Osteoblast (primary cell): ENCODE results near the gene TMEM129. TPM values are rescaled to one million over a fixed set of nuclear protein-coding genes. Genes with fewer than 3 reads are reported as not detected.

ENCODE experiments used
- DNase-seq: peaks from one replicate; pipeline ENCODE4 v3.0.0; 2011; ENCODE audit warnings: low spot score, mixed read lengths; ENCODE audit not compliant: insufficient read length; ENCODE audit errors: missing footprints
- H2AFZ ChIP-seq: 2 replicates; pipeline ENCODE4 v1.6.0; 2011; ENCODE audit warnings: mild to moderate bottlenecking, low read length
- H3K27ac ChIP-seq: 2 replicates; pipeline ENCODE4 v1.5.1; 2011; ENCODE audit warnings: mild to moderate bottlenecking, low read depth, low read length, moderate library complexity
- H3K27me3 ChIP-seq: 2 replicates; pipeline ENCODE4 v1.6.0; 2012; ENCODE audit warnings: mild to moderate bottlenecking, control low read depth, inconsistent platforms, low read length, moderate library complexity; ENCODE audit not compliant: insufficient read depth
- H3K36me3 ChIP-seq: 2 replicates; pipeline ENCODE4 v1.5.1; 2011; ENCODE audit warnings: mild to moderate bottlenecking, low read length, control low read depth, moderate library complexity; ENCODE audit not compliant: insufficient read depth
- H3K4me1 ChIP-seq: 2 replicates; pipeline ENCODE4 v1.5.1; 2011; ENCODE audit warnings: mild to moderate bottlenecking, low read length, control low read depth, moderate library complexity; ENCODE audit not compliant: insufficient read depth
- H3K4me2 ChIP-seq: 2 replicates; pipeline ENCODE4 v1.6.0; 2011; ENCODE audit warnings: mild to moderate bottlenecking, low read length; ENCODE audit not compliant: insufficient read depth
- H3K4me3 ChIP-seq: fragments of 200-600 bp; sonication (generic); 3 replicates; pipeline ENCODE4 v1.5.1; 2012; ENCODE audit warnings: mild to moderate bottlenecking, low read length, inconsistent platforms; ENCODE audit not compliant: insufficient read depth
- H3K79me2 ChIP-seq: 2 replicates; pipeline ENCODE4 v1.6.0; 2012; ENCODE audit warnings: mild to moderate bottlenecking, low read length, control low read depth, inconsistent platforms; ENCODE audit not compliant: insufficient read depth
- H3K9me3 ChIP-seq: 2 replicates; pipeline ENCODE4 v1.5.1; 2011; ENCODE audit warnings: low read depth, low read length, control low read depth
- H4K20me1 ChIP-seq: 2 replicates; pipeline ENCODE4 v1.6.0; 2012; ENCODE audit warnings: mild to moderate bottlenecking, low read length, control low read depth; ENCODE audit not compliant: insufficient read depth
- CTCF ChIP-seq: IDR thresholded peaks from 2 replicates; pipeline ENCODE4 v1.5.1; 2011; ENCODE audit warnings: mild to moderate bottlenecking, low read depth, low read length, moderate library complexity; ENCODE audit errors: extremely low read depth
- total RNA-seq: library from RNA; depleted of rRNA; stranded (reverse); fragments of >200 nt; gene quantifications from 2 replicates; pipeline ENCODE4 v1.2.3, GENCODE V29; 2012

Gene TMEM129
- total RNA-seq, 1 donor: 38.0 TPM

- no peak overlapping the region for H3K4me3 ChIP-seq
- H3K79me2 ChIP-seq: peaks cover 84% of the 10 kb centered on the region
Measured at GRCh38 chr4:1723131-1723801, 2.1 kb upstream of the TMEM129 start.

GRCh38 chr4:1722551-1723118 lies 1.5 kb upstream of the TMEM129 start:
- Histone ChIP-seq H3K4me2 (peak overlapping the region; percentile 85), H3K4me3 (peak overlapping the region; percentile 84), H3K4me1 (peaks cover 36% of the 10 kb centered on the region)

More at GRCh38 chr4:1723131-1723801, 2.1 kb upstream of the TMEM129 start:
- peak overlapping the region; percentile 74 for H2AFZ ChIP-seq
- H4K20me1 ChIP-seq: peaks cover 22% of the 10 kb centered on the region
- no peaks in the 10 kb centered on the region for H3K9me3 ChIP-seq
- peaks cover 24% of the 10 kb centered on the region for H3K36me3 ChIP-seq
- peak overlapping the region; percentile 53 for H3K27ac ChIP-seq
- peak overlapping the region; percentile 85 for H3K4me2 ChIP-seq
- TF ChIP-seq CTCF: no peak
- no peaks in the 10 kb centered on the region for H3K27me3 ChIP-seq
- H3K4me1 ChIP-seq: peaks cover 38% of the 10 kb centered on the region
- peak; percentile 46 for DNase-seq

GRCh38 chr4:1721666-1722550 lies 785 bp upstream of the TMEM129 start:
- peak overlapping the region; percentile 62 for H2AFZ ChIP-seq
- peak; percentile 89 for DNase-seq
- H3K4me1 ChIP-seq: peaks cover 29% of the 10 kb centered on the region
- TF ChIP-seq CTCF: no peak
- peak overlapping the region; percentile 85 for H3K4me2 ChIP-seq
- H3K27ac ChIP-seq: peak overlapping the region; percentile 53
- H3K79me2 ChIP-seq: peaks cover 84% of the 10 kb centered on the region
- H3K4me3 ChIP-seq: peak overlapping the region; percentile 84
- no peaks in the 10 kb centered on the region for H3K27me3 ChIP-seq
- peaks cover 20% of the 10 kb centered on the region for H3K36me3 ChIP-seq
- peaks cover 29% of the 10 kb centered on the region for H4K20me1 ChIP-seq
- H3K9me3 ChIP-seq: no peaks in the 10 kb centered on the region

More at GRCh38 chr4:1722551-1723118, 1.5 kb upstream of the TMEM129 start:
- Histone ChIP-seq H3K36me3 (peaks cover 21% of the 10 kb centered on the region), H4K20me1 (peaks cover 25% of the 10 kb centered on the region), H3K27me3 (no peaks in the 10 kb centered on the region), H3K9me3 (no peaks in the 10 kb centered on the region), H3K79me2 (peaks cover 84% of the 10 kb centered on the region), H2AFZ (peak overlapping the region; percentile 74), H3K27ac (peak overlapping the region; percentile 53)
- peak; percentile 87 for DNase-seq
- no peak for TF ChIP-seq CTCF
